Ovary (tissue), 9 donors: ENCODE measurements around the gene SLC17A9. TPM values are rescaled to one million over a fixed set of nuclear protein-coding genes. Genes with fewer than 3 reads are reported as not detected.

ENCODE experiments used
- DNase-seq, 5 donors: peaks; one replicate each; pipeline ENCODE4 v3.0.0-alpha.2; 2019 to 2020
- H3K27ac ChIP-seq, 2 donors: fragments of 200-600 bp; one replicate each; pipeline versions ENCODE4 v1.5.1 to v1.8.0; 2019 to 2022
- H3K27me3 ChIP-seq: fragments of 200-600 bp; one replicate; pipeline ENCODE4 v1.8.0; 2022
- H3K36me3 ChIP-seq: fragments of 200-600 bp; sonication (generic); one replicate; pipeline ENCODE4 v1.5.1; 2019
- H3K4me1 ChIP-seq: one replicate; pipeline ENCODE4 v1.8.1; 2013; ENCODE audit warnings: mild to moderate bottlenecking, moderate library complexity; ENCODE audit not compliant: insufficient read depth
- H3K4me3 ChIP-seq: fragments of 200-600 bp; sonication (generic); one replicate; pipeline ENCODE4 v1.5.1; 2017
- H3K9me3 ChIP-seq, 2 donors: fragments of 200-600 bp in 1 of 2; sonication (generic) in 1 of 2; one replicate each; pipeline versions ENCODE4 v1.5.1 to v1.8.1; 2013 to 2019; ENCODE audit warnings: mild to moderate bottlenecking in 1 of 2, moderate library complexity in 1 of 2
- EP300 ChIP-seq: sonication (generic); formaldehyde crosslinking; IDR thresholded peaks from one replicate; pipeline ENCODE4 v1.6.1; 2017; ENCODE audit warnings: antibody characterized with exemption
- POLR2A ChIP-seq: fragments of 450-650 bp; IDR thresholded peaks from one replicate; pipeline ENCODE4 v1.6.1; 2017; ENCODE audit warnings: antibody characterized with exemption, mild to moderate bottlenecking, moderate library complexity
- WGBS, 3 donors: extraction: QIAGEN DNeasy Blood & Tissue Kit in 1 of 3; methylation state at CpG; one replicate each; pipeline versions ENCODE4 v1.1.5 to v1.1.7; 2013 to 2017; 5-methylcytosine and 5-hydroxymethylcytosine counted together
- intact Hi-C, 4 donors: fragments of 100-400 bp; cut with DNase I; formaldehyde crosslinking; loops; one replicate each; pipeline versions ENCODE4 v1.11.0 to v1.15.1; 2022 to 2023
- polyA plus RNA-seq, 2 donors: library from polyadenylated mRNA; stranded (reverse); fragments of 200-250 nt in 1 of 2; fragments of 350-450 nt in 1 of 2; fragmentation: Illumina TruSeq in 1 of 2; extraction: RNeasy Lipid Tissue Mini Kit (QIAGEN cat#74804) in 1 of 2; gene quantifications; one replicate each; pipeline ENCODE4 v1.2.3, GENCODE V29; 2013 to 2014
- total RNA-seq, 7 donors: library from RNA; depleted of rRNA in 2 of 7; stranded (reverse); fragments of >200 nt in 2 of 7; fragmentation: NEBNext Ultra II Directional in 3 of 7; extraction: Animal tissue kit (Norgen Biotek cat#: 25700) in 3 of 7; gene quantifications; one replicate each; pipeline versions ENCODE4 v1.1.0 to v1.2.4, GENCODE V29; 2016 to 2023
- TF ChIP-seq, protein P1 (sequence below), 3 donors: fragments of 450-650 bp in 2 of 3; fragments of 200-600 bp in 1 of 3; IDR thresholded peaks; one replicate each; pipeline versions ENCODE4 v1.5.1 to v1.8.0; 2016 to 2022; ENCODE audit warnings: antibody characterized with exemption in 3 of 3, mild to moderate bottlenecking in 1 of 3
- donor health status: DM: no; HTN: no; CAD: no; lungs with moderate emphysema.
- donor health status: DM: no; HTN: no; CAD: no.
- donor health status: Bipolar disorder and iron deficiency.
- donor health status: DM: yes; HTN: yes; CAD: no.
- donor health status: DM: no; HTN: no; CAD: no.
- donor health status: DM: yes; HTN: yes; CAD: no.

Gene SLC17A9
- total and polyA plus RNA-seq, 9 donors: 0.68 to 7.7 (median 4.7) TPM

DNA sequence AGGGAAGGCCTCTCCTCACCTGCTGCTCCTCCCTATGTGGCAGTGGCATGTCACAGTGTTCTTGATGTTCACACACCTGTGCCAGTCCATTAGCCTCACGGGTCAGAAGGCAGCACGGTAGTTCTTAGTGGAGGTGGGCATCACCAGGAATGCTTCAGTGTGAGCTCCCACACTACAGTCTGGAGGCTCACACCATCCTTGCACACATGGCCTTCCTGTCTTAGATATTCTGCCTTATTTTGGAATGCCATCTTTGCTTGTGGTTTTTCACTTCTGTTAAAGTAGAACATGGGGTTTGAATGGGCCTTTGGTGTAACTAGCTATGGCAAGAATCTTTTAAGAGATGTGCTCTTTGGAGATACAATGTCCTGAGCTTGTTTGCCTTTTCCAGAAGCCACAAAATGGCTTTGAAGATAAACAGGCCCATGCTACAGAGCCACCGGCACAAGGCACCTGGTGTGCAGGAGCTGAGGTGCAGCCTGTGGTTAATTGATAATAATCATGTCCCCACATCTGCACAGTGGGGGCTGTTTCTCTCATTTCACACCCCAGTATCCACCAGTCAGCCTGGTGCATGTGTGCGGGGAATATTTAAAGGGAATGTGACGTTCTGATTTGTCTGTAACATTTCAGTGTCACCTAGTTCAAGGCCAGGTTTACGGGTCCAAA, 3.2 kb upstream of the SLC17A9 start:
- 89 to 96% (median 93%) methylated on average over 6 of the region's 6 CpGs for WGBS, 3 donors
- peak in 1 of 5 donors; percentile 5 for DNase-seq
- Histone ChIP-seq H3K9me3 (no peaks in the 10 kb centered on the region), H3K36me3 (no peaks in the 10 kb centered on the region), H3K27ac (no peak overlapping the region), H3K4me3 (no peak overlapping the region), H3K27me3 (no peaks in the 10 kb centered on the region), H3K4me1 (peaks cover 22% of the 10 kb centered on the region)
- no peak for TF ChIP-seq EP300
- TF ChIP-seq, protein P1, sequence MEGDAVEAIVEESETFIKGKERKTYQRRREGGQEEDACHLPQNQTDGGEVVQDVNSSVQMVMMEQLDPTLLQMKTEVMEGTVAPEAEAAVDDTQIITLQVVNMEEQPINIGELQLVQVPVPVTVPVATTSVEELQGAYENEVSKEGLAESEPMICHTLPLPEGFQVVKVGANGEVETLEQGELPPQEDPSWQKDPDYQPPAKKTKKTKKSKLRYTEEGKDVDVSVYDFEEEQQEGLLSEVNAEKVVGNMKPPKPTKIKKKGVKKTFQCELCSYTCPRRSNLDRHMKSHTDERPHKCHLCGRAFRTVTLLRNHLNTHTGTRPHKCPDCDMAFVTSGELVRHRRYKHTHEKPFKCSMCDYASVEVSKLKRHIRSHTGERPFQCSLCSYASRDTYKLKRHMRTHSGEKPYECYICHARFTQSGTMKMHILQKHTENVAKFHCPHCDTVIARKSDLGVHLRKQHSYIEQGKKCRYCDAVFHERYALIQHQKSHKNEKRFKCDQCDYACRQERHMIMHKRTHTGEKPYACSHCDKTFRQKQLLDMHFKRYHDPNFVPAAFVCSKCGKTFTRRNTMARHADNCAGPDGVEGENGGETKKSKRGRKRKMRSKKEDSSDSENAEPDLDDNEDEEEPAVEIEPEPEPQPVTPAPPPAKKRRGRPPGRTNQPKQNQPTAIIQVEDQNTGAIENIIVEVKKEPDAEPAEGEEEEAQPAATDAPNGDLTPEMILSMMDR (IDR thresholded peaks at IDR 0.05): no peak
- TF ChIP-seq POLR2A: no peak
- intact Hi-C loops: no loop called here

DNA sequence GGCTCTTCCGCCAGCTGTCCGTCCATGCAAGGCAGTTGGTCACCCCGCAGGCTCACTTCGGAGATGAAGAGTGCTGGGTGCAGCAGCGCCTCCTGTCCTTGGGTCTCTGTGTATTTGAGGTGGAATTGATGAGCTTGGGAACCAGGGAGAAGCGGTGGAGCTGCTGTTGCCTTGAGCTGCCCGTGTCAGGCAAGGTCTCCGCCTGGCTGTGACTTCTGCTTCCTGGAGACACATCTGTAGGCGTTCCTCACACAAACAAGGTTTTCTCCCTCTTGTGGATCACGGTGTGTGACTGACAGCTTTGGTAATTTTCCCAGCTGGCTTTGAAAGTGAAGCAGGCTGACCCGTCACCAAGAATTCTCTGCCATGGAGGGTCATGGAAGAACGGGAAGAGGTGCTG, 2.5 kb upstream of the SLC17A9 start:
- peak in 1 of 5 donors; percentile 3 for DNase-seq
- no peaks in the 10 kb centered on the region for H3K9me3 ChIP-seq
- peaks cover 26% of the 10 kb centered on the region for H3K4me1 ChIP-seq
- WGBS, 3 donors: 92 to 94% (median 93%) methylated on average over 12 of the region's 12 CpGs
- TF ChIP-seq EP300 (no peak), POLR2A (no peak)
- TF ChIP-seq, protein P1 (IDR thresholded peaks at IDR 0.05): no peak
- intact Hi-C loops: no loop called here
- no peaks in the 10 kb centered on the region for H3K27me3 ChIP-seq
- H3K27ac ChIP-seq: no peak overlapping the region
- no peak overlapping the region for H3K4me3 ChIP-seq
- no peaks in the 10 kb centered on the region for H3K36me3 ChIP-seq

DNA sequence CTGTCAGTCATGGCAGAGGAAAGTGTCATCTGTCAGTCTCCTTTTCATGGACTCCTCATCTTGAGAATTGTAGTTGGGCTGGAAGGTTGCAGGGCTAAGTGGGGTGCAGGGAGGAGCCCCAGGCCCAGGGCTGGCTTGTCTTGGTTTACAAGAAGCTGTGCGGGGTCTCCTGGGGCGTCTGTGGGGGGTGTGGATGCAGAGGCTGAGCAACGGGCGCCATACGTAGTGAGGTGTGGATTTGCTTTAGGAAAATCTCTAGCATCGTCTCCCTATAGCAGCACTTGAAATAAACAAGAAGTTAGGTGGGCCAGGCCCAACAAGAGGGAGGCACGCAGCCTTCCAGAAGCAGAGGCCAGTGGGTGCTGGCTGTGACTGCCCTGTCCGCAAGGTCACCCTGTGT, 1.8 kb upstream of the SLC17A9 start:
- 87 to 89% (median 87%) methylated on average over 8 of the region's 8 CpGs for WGBS, 3 donors
- peak in 1 of 5 donors; percentile 13 for DNase-seq
- Histone ChIP-seq H3K9me3 (no peaks in the 10 kb centered on the region), H3K36me3 (no peaks in the 10 kb centered on the region), H3K27ac (no peak overlapping the region), H3K4me3 (no peak overlapping the region), H3K4me1 (peaks cover 26% of the 10 kb centered on the region), H3K27me3 (no peaks in the 10 kb centered on the region)
- TF ChIP-seq, protein P1 (IDR thresholded peaks at IDR 0.05): no peak
- TF ChIP-seq POLR2A (no peak), EP300 (no peak)
- intact Hi-C loops: no loop called here

DNA sequence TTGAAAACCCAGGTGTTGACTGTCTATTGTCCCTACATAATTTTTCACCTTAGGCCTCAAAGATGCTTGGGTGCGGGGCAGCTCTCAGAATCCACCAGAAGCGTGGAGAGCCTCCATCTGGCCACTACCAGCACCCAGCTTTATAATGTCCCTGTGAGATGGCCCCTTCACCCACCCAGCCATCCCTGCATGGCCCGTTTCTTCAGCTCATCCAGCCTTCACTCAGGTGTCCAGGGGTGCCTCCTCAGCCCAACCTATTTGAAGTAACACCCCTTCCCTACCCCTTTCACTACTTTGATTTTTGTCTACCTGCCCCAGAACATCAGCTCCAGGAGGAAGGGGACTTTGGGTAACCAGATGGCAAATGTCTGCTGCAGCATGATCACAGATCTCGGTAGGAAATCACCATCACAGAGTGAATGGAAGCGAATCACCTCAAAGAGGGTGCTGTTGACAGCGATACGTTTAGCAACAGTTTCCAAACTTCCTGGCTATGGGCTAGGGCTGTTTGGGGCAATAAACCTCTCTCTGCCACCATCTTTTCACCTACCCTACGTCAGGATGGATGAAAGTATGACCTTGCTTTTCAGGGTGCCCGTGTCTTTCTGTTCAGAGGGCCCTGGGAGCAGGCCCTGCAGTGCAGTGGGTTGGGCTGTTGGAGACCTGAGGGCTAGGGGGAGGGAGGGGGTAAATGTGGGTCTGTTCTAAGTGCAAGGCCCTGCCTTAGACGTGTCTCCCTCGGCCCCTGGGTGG, 1.2 kb upstream of the SLC17A9 start:
- Histone ChIP-seq H3K36me3 (no peaks in the 10 kb centered on the region), H3K9me3 (no peaks in the 10 kb centered on the region), H3K4me3 (no peak overlapping the region), H3K4me1 (peaks cover 26% of the 10 kb centered on the region), H3K27ac (no peak overlapping the region), H3K27me3 (no peaks in the 10 kb centered on the region)
- peak in 1 of 5 donors; percentile 10 for DNase-seq
- TF ChIP-seq POLR2A: no peak
- intact Hi-C loops: no loop called here
- WGBS, 3 donors: 87 to 91% (median 89%) methylated on average over 11 of the region's 11 CpGs

DNA sequence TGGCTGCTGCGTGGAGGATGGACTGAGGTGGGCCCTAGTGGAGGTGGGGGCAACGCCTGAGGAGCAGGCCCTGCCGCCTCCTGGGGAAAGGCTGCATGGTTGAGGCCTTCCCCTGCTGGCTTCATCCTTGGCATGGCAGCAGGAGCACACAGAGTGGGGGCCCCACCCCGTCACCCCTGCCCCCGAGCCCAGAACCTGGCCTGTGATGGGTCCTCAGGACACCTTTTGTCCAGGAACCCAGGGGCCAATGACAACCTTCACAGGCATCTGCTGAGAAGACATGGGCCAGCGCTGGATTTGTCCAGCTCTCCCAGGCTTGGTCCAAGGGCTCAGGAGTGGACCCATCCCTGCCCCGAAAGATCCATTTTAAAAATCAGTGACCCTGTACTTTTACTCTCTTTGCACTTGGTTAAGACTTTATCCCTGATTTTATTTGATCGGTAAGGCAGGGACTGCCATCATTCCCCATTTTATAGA, 575 bp upstream of the SLC17A9 start:
- intact Hi-C loops: no loop called here
- TF ChIP-seq POLR2A: no peak
- no peak for TF ChIP-seq EP300
- TF ChIP-seq, protein P1 (IDR thresholded peaks at IDR 0.05): no peak
- Histone ChIP-seq H3K27ac (peak overlapping the region; percentile 96), H3K36me3 (no peaks in the 10 kb centered on the region), H3K9me3 (no peaks in the 10 kb centered on the region), H3K4me1 (peaks cover 25% of the 10 kb centered on the region), H3K27me3 (no peaks in the 10 kb centered on the region), H3K4me3 (no peak overlapping the region)
- WGBS, 3 donors: 86 to 92% (median 89%) methylated on average over 8 of the region's 8 CpGs
- DNase-seq: peak in 1 of 5 donors; percentile 22
